NCI-H2107 (cell line): ENCODE data around the gene ANKRD13C.

Experiments
- DNase-seq: peaks from one replicate; lab custom pipeline; 2025; lab: John Stamatoyannopoulos, UW

ANKRD13C gene

GRCh38 chr1:70295749-70296148 lies 58.8 kb downstream of the ANKRD13C start:
- no peak for DNase-seq

GRCh38 chr1:70293186-70293843 lies 61.2 kb downstream of the ANKRD13C start:
- DNase-seq = no peak

- no peak for DNase-seq
These were observed 64.3 kb downstream of the ANKRD13C start for GRCh38 chr1:70290218-70290617.

- DNase-seq = no peak
These were observed 66.4 kb downstream of the ANKRD13C start for GRCh38 chr1:70288166-70288565.

- no peak for DNase-seq
These were observed 68.1 kb downstream of the ANKRD13C start for GRCh38 chr1:70286453-70286852.

GRCh38 chr1:70284366-70284765 lies 70.2 kb downstream of the ANKRD13C start:
- DNase-seq = no peak

GRCh38 chr1:70278710-70279109 lies 75.8 kb downstream of the ANKRD13C start:
- DNase-seq = no peak

GRCh38 chr1:70277875-70278274 lies 76.6 kb downstream of the ANKRD13C start:
- DNase-seq = no peak

- no peak for DNase-seq
These were observed 88.6 kb downstream of the ANKRD13C start for GRCh38 chr1:70265946-70266345.

- DNase-seq = no peak
These were observed 89.7 kb downstream of the ANKRD13C start for GRCh38 chr1:70264839-70265238.

- DNase-seq = no peak
These were observed 97.9 kb downstream of the ANKRD13C start for GRCh38 chr1:70256664-70257063.

- DNase-seq = no peak
These were observed 105.8 kb downstream of the ANKRD13C start for GRCh38 chr1:70248729-70249128.

GRCh38 chr1:70247768-70248167 lies 106.8 kb downstream of the ANKRD13C start:
- DNase-seq = no peak

GRCh38 chr1:70247122-70247521 lies 107.4 kb downstream of the ANKRD13C start:
- no peak for DNase-seq

GRCh38 chr1:70239940-70240339 lies 114.6 kb downstream of the ANKRD13C start:
- no peak for DNase-seq

GRCh38 chr1:70234733-70235132 lies 119.8 kb downstream of the ANKRD13C start:
- DNase-seq = no peak

GRCh38 chr1:70231475-70231874 lies 123.0 kb downstream of the ANKRD13C start:
- DNase-seq = no peak

GRCh38 chr1:70228670-70229069 lies 125.9 kb downstream of the ANKRD13C start:
- DNase-seq = no peak

GRCh38 chr1:70227439-70227838 lies 127.1 kb downstream of the ANKRD13C start:
- DNase-seq = no peak

GRCh38 chr1:70224954-70225353 lies 129.6 kb downstream of the ANKRD13C start:
- no peak for DNase-seq

GRCh38 chr1:70222716-70223235 lies 131.7 kb downstream of the ANKRD13C start:
- DNase-seq = no peak

- DNase-seq = peak; percentile 98
These were observed 133.0 kb downstream of the ANKRD13C start, which contains the start of gene SRSF11 for GRCh38 chr1:70221238-70222121. Gene SRSF11 (plus strand): TSS chr1:70221380. CDS start chr1:70221637, 257 bp downstream.
